ENCODE data around the gene CABCOCO1. TPM values are rescaled to one million over a fixed set of nuclear protein-coding genes. Genes with fewer than 3 reads are reported as not detected.

Gene CABCOCO1
- total RNA-seq, 1 donor from 2014 or later = not detected

DNA sequence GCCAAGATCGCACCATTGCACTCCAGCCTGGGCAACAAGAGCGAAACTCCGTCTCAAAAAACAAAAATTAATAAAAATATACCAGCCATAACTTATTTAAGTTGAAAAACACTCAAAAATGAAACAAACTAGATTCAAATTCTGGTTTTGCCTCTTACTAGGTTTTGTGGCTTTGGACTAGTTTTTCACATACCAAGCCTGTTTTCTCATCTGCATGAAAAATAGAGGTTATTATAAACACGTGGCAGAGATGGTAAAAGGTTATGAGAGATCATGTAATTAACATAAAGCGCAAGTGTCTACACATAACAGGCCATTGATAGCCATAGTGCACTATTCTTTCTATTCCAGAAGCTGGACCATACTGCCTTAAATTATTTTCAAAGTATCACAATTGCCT is 35.5 kb upstream of the CABCOCO1 start:
- Mint-ChIP-seq H3K4me3 (ENCODE audit: low read depth) (no peak overlapping the region), H3K4me1 (ENCODE audit: low read depth) (peaks cover 12% of the 10 kb centered on the region), H3K27ac (no peak overlapping the region), H3K9me3 (ENCODE audit: low read depth) (no peaks in the 10 kb centered on the region), H3K27me3 (no peaks in the 10 kb centered on the region), H3K36me3 (ENCODE audit: insufficient read depth) (no peaks in the 10 kb centered on the region)
- TF ChIP-seq, protein P1, sequence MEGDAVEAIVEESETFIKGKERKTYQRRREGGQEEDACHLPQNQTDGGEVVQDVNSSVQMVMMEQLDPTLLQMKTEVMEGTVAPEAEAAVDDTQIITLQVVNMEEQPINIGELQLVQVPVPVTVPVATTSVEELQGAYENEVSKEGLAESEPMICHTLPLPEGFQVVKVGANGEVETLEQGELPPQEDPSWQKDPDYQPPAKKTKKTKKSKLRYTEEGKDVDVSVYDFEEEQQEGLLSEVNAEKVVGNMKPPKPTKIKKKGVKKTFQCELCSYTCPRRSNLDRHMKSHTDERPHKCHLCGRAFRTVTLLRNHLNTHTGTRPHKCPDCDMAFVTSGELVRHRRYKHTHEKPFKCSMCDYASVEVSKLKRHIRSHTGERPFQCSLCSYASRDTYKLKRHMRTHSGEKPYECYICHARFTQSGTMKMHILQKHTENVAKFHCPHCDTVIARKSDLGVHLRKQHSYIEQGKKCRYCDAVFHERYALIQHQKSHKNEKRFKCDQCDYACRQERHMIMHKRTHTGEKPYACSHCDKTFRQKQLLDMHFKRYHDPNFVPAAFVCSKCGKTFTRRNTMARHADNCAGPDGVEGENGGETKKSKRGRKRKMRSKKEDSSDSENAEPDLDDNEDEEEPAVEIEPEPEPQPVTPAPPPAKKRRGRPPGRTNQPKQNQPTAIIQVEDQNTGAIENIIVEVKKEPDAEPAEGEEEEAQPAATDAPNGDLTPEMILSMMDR (IDR thresholded peaks at IDR 0.05; ENCODE audit: unreplicated experiment) = no peak
- no peak for DNase-seq (ENCODE audit: low spot score, unreplicated experiment)

DNA sequence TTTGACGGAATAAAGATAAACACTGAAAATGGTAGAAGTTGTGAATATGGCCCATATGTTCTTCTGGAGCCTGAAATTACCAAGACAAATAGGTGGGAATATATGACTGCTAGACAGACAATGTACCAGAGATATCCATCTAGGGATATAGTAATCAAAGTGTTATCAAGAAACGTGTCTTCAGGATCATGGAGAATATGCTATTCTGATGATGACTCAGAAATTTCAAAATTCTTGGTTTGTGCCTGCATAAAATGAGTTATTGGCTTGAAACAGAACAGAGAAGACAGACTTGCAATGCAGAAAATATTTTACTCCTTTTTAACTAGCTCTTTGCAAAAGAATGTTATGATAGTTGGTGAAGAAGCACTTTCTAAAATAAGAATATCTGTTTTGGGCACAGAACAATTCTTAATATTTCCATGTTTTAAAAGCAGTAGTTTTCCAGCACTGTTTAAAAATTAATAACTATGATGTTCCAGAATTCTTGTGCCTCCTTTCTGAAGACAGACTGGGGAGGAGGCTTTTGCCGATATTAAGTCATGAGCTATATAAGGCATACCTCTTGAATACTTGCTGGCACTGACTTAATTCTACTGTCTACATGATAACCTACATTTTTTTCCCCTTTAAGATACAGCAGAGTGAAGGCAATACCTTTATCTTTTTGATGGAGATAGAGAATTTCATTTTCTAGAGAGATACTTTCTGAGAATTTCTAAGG is 34.4 kb upstream of the CABCOCO1 start:
- peaks cover 5% of the 10 kb centered on the region for H3K4me1 Mint-ChIP-seq (ENCODE audit: low read depth)
- no peak overlapping the region for H3K27ac Mint-ChIP-seq
- H3K36me3 Mint-ChIP-seq (ENCODE audit: insufficient read depth) = no peaks in the 10 kb centered on the region
- no peaks in the 10 kb centered on the region for H3K9me3 Mint-ChIP-seq (ENCODE audit: low read depth)
- no peak overlapping the region for H3K4me3 Mint-ChIP-seq (ENCODE audit: low read depth)
- H3K27me3 Mint-ChIP-seq = no peaks in the 10 kb centered on the region
- TF ChIP-seq, protein P1 (IDR thresholded peaks at IDR 0.05; ENCODE audit: unreplicated experiment) = no peak
- no peak for DNase-seq (ENCODE audit: low spot score, unreplicated experiment)

DNA sequence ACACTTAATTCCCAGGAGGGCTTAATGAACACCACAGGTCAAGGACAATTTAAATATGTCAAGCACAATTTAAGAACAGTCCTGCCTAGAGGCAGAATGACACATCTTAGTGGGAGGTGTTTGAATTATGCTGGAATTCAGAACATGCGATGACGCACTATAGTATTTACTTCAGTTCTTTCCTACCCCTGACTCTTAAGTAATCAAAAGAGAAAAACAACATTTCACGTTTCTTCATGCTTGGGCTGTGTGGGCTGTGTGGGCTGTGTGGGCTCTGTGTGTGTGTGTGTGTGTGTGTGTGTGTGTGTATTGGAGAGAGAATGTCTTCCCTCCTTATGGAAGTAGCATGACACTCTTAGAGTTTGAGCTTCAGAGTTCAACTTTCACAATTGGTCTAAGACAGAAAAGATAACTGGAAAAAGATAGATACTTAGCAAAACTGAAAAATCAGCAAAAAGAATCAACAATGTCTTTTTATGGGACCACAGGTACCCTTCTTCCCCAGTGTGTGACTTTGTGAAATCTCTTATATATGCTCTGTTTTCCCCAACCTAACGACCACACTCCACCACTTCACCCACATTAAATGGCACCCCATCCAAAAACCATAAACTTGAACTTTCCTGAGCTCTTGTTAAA is 33.7 kb upstream of the CABCOCO1 start:
- Mint-ChIP-seq H3K27ac (no peak overlapping the region), H3K36me3 (ENCODE audit: insufficient read depth) (no peaks in the 10 kb centered on the region), H3K4me3 (ENCODE audit: low read depth) (no peak overlapping the region), H3K9me3 (ENCODE audit: low read depth) (no peaks in the 10 kb centered on the region), H3K27me3 (no peaks in the 10 kb centered on the region), H3K4me1 (ENCODE audit: low read depth) (no peaks in the 10 kb centered on the region)
- TF ChIP-seq, protein P1 (IDR thresholded peaks at IDR 0.05; ENCODE audit: unreplicated experiment) = no peak
- no peak for DNase-seq (ENCODE audit: low spot score, unreplicated experiment)

DNA sequence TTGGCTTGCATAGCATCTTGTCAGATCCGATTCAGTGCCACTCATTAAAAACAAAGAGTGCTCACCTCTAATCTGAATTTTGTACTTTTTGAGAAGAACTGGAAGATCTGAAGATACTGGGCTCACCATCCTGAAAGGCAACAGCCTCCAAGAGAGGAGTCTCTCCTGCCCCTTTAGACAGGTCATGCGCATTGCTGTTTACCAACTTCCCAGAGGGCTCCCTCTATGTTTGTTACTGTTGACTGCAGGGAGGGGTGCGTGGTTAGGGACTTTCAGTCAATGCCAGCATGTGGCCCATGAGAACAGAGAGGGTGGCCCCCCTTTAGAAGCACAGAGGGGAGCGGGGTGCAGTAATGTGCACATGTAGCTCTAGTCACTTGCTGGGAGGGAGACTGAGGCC is 33.2 kb upstream of the CABCOCO1 start:
- no peaks in the 10 kb centered on the region for H3K9me3 Mint-ChIP-seq (ENCODE audit: low read depth)
- H3K36me3 Mint-ChIP-seq (ENCODE audit: insufficient read depth) = no peaks in the 10 kb centered on the region
- no peak overlapping the region for H3K4me3 Mint-ChIP-seq (ENCODE audit: low read depth)
- no peaks in the 10 kb centered on the region for H3K4me1 Mint-ChIP-seq (ENCODE audit: low read depth)
- DNase-seq (ENCODE audit: low spot score, unreplicated experiment) = no peak
- TF ChIP-seq, protein P1 (IDR thresholded peaks at IDR 0.05; ENCODE audit: unreplicated experiment) = no peak
- H3K27ac Mint-ChIP-seq = no peak overlapping the region
- H3K27me3 Mint-ChIP-seq = no peaks in the 10 kb centered on the region

DNA sequence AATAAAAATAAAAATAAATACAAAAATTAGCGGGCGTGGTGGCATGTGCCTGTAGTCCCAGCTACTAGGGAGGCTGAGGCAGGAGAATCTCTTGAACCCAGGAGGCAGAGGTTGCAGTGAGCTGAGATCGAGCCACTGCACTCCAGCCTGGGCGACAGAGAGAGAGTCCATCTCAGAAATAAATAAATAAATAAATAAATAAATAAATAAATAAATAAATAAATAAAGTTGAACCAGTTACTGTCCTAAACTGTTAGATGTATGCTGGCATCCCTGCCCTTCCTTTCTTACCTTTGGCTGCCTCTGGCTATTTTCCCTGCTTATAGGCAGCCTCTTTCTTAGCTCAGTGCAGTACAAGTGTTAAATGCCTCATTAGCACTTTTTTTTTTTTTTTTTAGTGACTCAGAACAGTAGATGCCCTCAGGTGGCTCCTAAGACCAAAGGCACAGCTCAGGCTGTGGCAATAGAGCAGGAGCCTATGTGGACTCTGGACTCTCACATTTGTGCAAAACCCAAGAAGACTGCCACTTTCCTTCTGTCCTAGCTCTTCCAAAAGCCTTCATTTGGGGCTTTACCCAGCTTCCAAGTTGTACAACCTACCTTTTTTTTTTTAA is 30.6 kb upstream of the CABCOCO1 start:
- no peak overlapping the region for H3K4me3 Mint-ChIP-seq (ENCODE audit: low read depth)
- TF ChIP-seq, protein P1 (IDR thresholded peaks at IDR 0.05; ENCODE audit: unreplicated experiment) = no peak
- H3K36me3 Mint-ChIP-seq (ENCODE audit: insufficient read depth) = no peaks in the 10 kb centered on the region
- H3K27ac Mint-ChIP-seq = no peak overlapping the region
- peaks cover 1% of the 10 kb centered on the region for H3K4me1 Mint-ChIP-seq (ENCODE audit: low read depth)
- no peaks in the 10 kb centered on the region for H3K27me3 Mint-ChIP-seq
- DNase-seq (ENCODE audit: low spot score, unreplicated experiment) = no peak
- H3K9me3 Mint-ChIP-seq (ENCODE audit: low read depth) = no peaks in the 10 kb centered on the region

Data from progenitor cell of endocrine pancreas (in vitro differentiated cells).